ENCODE results near the gene IGSF21. TPM values are rescaled to one million over a fixed set of nuclear protein-coding genes. Genes with fewer than 3 reads are reported as not detected.

IGSF21 gene
- total and polyA plus RNA-seq, 11 donors, result 0.54 to 2.2 (median 0.94) TPM; not detected in 1

- intact Hi-C loops (cut with DNase I), result loop anchor here in 4 of 10 donors (10.0 kb wide), 3 partner anchors 440 to 610 kb away; no protein-coding TSS in a partner anchor
- no peaks in the 10 kb centered on the region for H3K36me3 ChIP-seq
- no peak overlapping the region for H3K4me3 ChIP-seq
- DNase-seq (no peak), ATAC-seq (no peak)
- peaks cover 27 to 68% (median 44%) of the 10 kb centered on the region in 9 donors for H3K27me3 ChIP-seq
- no peak overlapping the region for H3K27ac ChIP-seq
- TF ChIP-seq POLR2A (IDR thresholded peaks at IDR 0.05) (no peak), CTCF (IDR thresholded peaks at IDR 0.05) (no peak)
- WGBS, 4 donors, result 86 to 92% (median 89%) methylated on average over 4 of the region's 4 CpGs
- H3K9me3 ChIP-seq, result no peaks in the 10 kb centered on the region
- peaks cover 0 to 28% (median 5%) of the 10 kb centered on the region in 12 donors for H3K4me1 ChIP-seq
These were observed 2.4 kb upstream of the IGSF21 start for GRCh38 chr1:18105196-18105595.

- Histone ChIP-seq H3K36me3 (no peaks in the 10 kb centered on the region), H3K4me3 (peak overlapping the region in 9 of 12 donors; percentile 5 to 43 (median 28)), H3K27ac (no peak overlapping the region), H3K9me3 (no peaks in the 10 kb centered on the region), H3K27me3 (peaks cover 33 to 91% (median 71%) of the 10 kb centered on the region in 9 donors), H3K4me1 (peaks cover 0 to 41% (median 11%) of the 10 kb centered on the region in 12 donors)
- intact Hi-C loops (cut with DNase I), result loop anchor here in 4 of 10 donors (10.0 kb wide), 3 partner anchors 444 to 614 kb away; no protein-coding TSS in a partner anchor
- TF ChIP-seq CTCF (IDR thresholded peaks at IDR 0.05) (no peak), POLR2A (IDR thresholded peaks at IDR 0.05) (no peak)
- ATAC-seq (no peak), DNase-seq (no peak)
- WGBS, 4 donors, result 4 to 8% (median 4%) methylated on average over 22 to 26 of the region's 26 CpGs
These were observed 880 bp downstream of the IGSF21 start for GRCh38 chr1:18108299-18109057.

- Histone ChIP-seq H3K36me3 (no peaks in the 10 kb centered on the region), H3K27ac (no peak overlapping the region), H3K4me3 (peak overlapping the region in 9 of 12 donors; percentile 8 to 42 (median 32)), H3K9me3 (no peaks in the 10 kb centered on the region), H3K4me1 (peaks cover 0 to 41% (median 11%) of the 10 kb centered on the region in 12 donors), H3K27me3 (peaks cover 33 to 98% (median 71%) of the 10 kb centered on the region in 9 donors)
- ATAC-seq (no peak), DNase-seq (no peak)
- WGBS, 4 donors, result 1 to 6% (median 3%) methylated on average over 32 of the region's 32 CpGs
- intact Hi-C loops (cut with DNase I), result loop anchor here in 4 of 10 donors (10.0 kb wide), 3 partner anchors 444 to 614 kb away; no protein-coding TSS in a partner anchor
- TF ChIP-seq CTCF (IDR thresholded peaks at IDR 0.05), result no peak
- TF ChIP-seq POLR2A (IDR thresholded peaks at IDR 0.05), result no peak
These were observed 1.6 kb downstream of the IGSF21 start for GRCh38 chr1:18109058-18109755.
